HUDEP-2 (cell line): ENCODE data around the gene RAD51B.

Source experiments
- DNase-seq, 76 experiments: peaks; one replicate each; lab custom pipeline; 2025; ENCODE audit not compliant: unreplicated experiment in 76 of 76; lab: John Stamatoyannopoulos, UW

Gene RAD51B

GRCh38 chr14:68139431-68140075 lies 320.0 kb downstream of the RAD51B start:
- no peak for DNase-seq

- no peak for DNase-seq
Observed at GRCh38 chr14:68140076-68140741, 320.6 kb downstream of the RAD51B start.

DNA sequence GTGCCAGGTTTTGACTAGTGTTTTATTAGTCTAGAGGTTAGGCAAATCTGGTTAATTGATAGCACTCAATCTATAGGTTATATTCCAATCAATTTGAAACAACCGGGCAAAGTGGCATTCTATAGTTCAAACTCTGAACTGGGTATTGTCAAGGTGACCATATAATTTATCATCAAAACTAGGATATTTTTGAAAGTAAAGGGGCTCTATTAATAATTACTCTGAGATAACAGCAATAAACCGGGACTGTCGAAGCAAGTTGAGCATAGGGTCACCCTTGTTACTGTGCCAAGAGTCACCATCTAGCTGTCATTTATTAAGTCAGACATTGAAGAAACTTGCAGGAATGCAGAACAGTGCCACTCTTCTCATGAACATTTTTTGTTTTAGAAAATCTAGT lies 321.2 kb downstream of the RAD51B start:
- no peak for DNase-seq

DNA sequence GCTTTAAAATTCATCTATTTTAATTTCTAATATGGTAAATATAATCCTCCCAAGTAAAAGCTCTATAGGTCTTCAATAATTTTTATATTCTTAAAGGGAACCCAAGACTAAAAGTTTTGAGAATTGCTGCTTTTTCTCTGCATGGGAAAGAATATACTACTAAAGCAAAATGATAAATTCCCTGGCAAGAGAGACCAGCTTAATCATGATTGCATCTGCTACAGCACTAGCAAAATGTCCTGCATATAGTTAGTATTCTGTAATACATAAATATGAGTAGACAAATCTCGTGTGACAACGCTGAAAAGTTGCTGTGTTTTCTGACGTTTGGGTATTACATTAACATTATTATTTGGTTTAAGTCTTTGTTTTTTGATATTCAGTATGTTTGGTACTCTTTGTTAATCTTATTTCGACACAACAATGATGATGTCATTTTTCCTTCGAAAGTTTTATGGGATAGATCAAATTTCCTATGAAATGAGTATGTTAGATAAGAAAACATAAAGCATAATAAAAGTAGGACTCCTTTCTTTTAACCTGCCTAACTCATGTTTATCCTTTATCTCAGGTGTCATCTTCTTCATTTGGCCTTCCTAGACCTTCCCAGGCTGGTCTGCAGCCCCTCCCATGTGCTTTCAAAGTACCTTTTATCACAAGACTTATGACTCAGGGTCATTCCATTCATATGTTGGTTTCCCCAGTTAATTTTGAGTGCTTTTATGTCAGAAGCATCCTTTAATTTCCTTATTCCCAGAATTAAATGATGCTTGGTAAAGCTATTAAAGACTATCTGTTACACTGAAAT lies 321.9 kb downstream of the RAD51B start:
- no peak for DNase-seq

- DNase-seq, result no peak
Observed at GRCh38 chr14:68143341-68143841, 323.8 kb downstream of the RAD51B start.

DNA sequence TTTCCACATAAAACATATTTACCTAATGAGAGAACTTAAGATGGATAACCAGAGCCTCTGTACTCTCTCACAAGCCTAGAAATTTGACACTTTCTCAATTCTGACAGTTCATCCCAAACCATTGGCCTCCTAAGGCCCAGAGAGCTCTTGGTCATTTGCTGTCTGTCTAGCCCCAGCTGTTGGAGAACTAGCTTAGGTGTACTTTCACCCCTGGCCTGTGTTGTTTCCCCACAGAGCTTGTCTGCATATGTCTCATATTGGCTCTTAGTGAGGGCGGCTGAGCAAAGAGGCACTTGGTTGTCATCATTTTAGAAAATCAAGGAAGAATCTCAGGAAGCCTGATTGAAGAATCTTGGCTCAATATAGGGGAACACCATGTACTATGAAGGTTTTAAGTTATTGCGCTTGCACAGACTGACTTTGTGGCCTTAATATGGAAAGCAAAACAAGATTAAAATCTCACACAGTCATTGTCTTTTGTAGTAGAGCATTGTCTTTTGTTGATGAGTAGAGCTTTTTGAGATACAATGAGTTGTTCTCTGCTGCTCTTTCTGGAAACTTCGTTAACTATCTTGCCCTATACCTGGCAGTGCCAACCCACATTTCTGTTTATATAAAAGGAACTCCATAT lies 324.6 kb downstream of the RAD51B start:
- no peak for DNase-seq

GRCh38 chr14:68145036-68145435 lies 325.5 kb downstream of the RAD51B start:
- DNase-seq, result no peak

DNA sequence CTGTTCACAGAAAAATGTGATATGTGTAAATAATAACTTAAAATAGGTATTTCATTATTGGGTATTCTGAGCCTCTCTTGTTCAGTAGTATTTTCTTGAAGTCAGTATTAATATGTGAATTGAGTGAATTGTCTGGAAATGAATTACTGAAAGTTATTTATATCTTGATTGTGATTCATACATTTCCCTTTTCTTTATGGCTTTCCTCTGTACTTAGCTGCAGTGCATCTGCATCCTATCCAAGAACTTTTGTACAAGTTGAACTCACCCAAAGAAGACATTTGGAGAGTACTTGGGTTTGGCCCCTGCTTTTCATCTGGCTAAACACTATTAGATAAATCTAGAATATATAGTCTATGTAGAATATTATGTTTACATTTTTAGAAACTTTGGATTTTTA lies 326.0 kb downstream of the RAD51B start:
- DNase-seq, result no peak

- no peak for DNase-seq
Observed at GRCh38 chr14:68146818-68147217, 327.2 kb downstream of the RAD51B start.

- DNase-seq, result no peak
Observed at GRCh38 chr14:68147303-68147702, 327.7 kb downstream of the RAD51B start.

GRCh38 chr14:68148276-68148675 lies 328.7 kb downstream of the RAD51B start:
- no peak for DNase-seq

- DNase-seq, result no peak
Observed at GRCh38 chr14:68148763-68149162, 329.2 kb downstream of the RAD51B start.

- DNase-seq, result no peak
Observed at GRCh38 chr14:68153275-68153674, 333.7 kb downstream of the RAD51B start.

DNA sequence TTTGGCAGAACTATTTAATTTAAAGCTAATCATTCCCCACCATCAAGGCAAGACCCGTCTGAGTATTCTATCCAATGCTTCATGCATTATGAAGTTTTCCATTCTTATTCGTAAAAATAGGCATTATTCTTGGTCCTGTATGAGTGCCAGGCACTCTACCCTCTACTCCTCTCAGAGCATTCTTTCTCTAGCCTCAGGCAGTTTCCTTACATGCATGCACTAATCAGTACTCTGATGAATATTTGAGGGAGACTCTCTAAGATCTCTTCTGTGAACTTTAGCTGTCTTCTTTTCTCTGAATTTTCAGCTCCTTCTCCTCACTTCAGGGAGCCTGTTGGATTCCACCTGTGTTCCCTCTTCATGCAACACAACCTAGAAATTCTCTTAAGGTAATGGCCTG lies 334.7 kb downstream of the RAD51B start:
- DNase-seq, result no peak

DNA sequence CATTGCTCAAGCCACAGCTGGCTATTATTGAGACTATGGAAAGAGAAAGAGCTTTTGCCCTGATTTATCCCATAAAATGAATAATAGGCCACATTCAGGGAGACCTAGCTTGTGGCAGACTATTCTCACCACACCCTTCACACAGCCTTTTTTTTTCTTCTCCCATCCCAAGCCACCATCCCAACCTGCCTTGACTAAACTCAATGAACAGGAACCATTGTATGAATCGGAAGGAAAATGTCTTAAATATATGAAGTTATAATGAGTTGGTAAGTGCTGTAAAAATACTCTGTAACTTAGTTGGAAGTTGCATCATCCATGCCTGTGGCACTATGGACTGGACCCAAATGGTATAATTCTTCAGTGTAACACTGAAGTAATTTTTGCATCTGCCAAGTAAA lies 338.4 kb downstream of the RAD51B start:
- no peak for DNase-seq

GRCh38 chr14:68158640-68159039 lies 339.1 kb downstream of the RAD51B start:
- no peak for DNase-seq

GRCh38 chr14:68159701-68160633 lies 340.4 kb downstream of the RAD51B start:
- no peak for DNase-seq

- no peak for DNase-seq
Observed at GRCh38 chr14:68160779-68161546, 341.4 kb downstream of the RAD51B start.

DNA sequence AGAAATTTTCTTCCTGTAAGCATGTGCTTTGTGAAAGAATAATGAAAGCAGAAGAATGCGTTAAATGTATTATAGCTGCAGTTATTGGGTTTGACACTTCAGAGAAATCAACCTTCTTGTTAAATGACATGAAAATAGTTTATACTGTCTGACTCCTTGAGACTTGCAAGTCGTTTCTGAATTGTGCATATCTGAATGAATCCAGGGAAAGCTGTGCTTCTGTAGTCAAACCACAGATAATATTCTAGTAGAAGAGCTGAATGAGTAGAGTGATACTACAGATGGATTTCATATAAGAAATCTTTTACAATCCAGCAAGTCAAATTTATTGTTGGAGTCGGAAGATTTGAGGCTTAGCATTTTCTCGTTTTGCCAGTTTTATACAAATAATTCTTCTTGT lies 343.3 kb downstream of the RAD51B start:
- DNase-seq, result no peak
